Upper lobe of left lung (tissue), 6 donors: ENCODE data around the gene TRIM72. TPM values are rescaled to one million over a fixed set of nuclear protein-coding genes. Genes with fewer than 3 reads are reported as not detected.
"Not testable (repeated sequence)": the region's sequence is repeated elsewhere in the genome, so short reads cannot be mapped to it uniquely, and the experiment has no call there.

Experiments
- ATAC-seq, 2 donors: fragments of 200-7000 bp; cut with Tn5 transposase; one replicate each; pipeline ENCODE4 v1.9.1; 2022; ENCODE audit warnings: mild to moderate bottlenecking in 2 of 2, moderate library complexity in 2 of 2; ENCODE audit not compliant: low FRiP score in 2 of 2
- DNase-seq, 2 donors: peaks; one replicate each; pipeline ENCODE4 v3.0.0-alpha.2; 2019 to 2020
- H3K27ac ChIP-seq, 4 donors: fragments of 200-600 bp; sonication (generic); one replicate each; pipeline ENCODE4 v1.5.1; 2016 to 2019
- H3K27me3 ChIP-seq, 4 donors: fragments of 200-600 bp; sonication (generic); one replicate each; pipeline ENCODE4 v1.5.1; 2017 to 2019
- H3K36me3 ChIP-seq, 4 donors: fragments of 200-600 bp; sonication (generic); one replicate each; pipeline ENCODE4 v1.5.1; 2016 to 2019
- H3K4me1 ChIP-seq, 4 donors: fragments of 200-600 bp; sonication (generic); one replicate each; pipeline ENCODE4 v1.5.1; 2018 to 2019
- H3K4me3 ChIP-seq, 4 donors: fragments of 200-600 bp; sonication (generic); one replicate each; pipeline ENCODE4 v1.5.1; 2017 to 2019; ENCODE audit warnings: mild to moderate bottlenecking in 2 of 4, moderate library complexity in 1 of 4
- H3K9me3 ChIP-seq, 4 donors: fragments of 200-600 bp; sonication (generic); one replicate each; pipeline ENCODE4 v1.5.1; 2018 to 2019
- CTCF ChIP-seq, 6 experiments: fragments of 450-650 bp in 4 of 6; fragments of 200-600 bp in 2 of 6; sonication (generic) in 2 of 6; IDR thresholded peaks; one replicate each; pipeline ENCODE4 v1.5.1; 2016 to 2019; ENCODE audit warnings: antibody characterized with exemption in 6 of 6
- EP300 ChIP-seq, 4 donors: sonication (generic); formaldehyde crosslinking; IDR thresholded peaks; one replicate each; pipeline ENCODE4 v1.5.1; 2017; ENCODE audit warnings: antibody characterized with exemption in 4 of 4, control low read depth in 2 of 4
- POLR2A ChIP-seq, 4 donors: fragments of 450-650 bp; IDR thresholded peaks; one replicate each; pipeline ENCODE4 v1.5.1; 2016 to 2017; ENCODE audit warnings: antibody characterized with exemption in 4 of 4, mild to moderate bottlenecking in 2 of 4
- POLR2AphosphoS5 ChIP-seq, 2 donors: sonication (generic); formaldehyde crosslinking; IDR thresholded peaks; one replicate each; pipeline ENCODE4 v1.5.1; 2017; ENCODE audit warnings: antibody characterized with exemption in 2 of 2
- WGBS, 2 donors: methylation state at CpG; one replicate each; pipeline ENCODE4 v1.1.5; 2017 to 2018; 5-methylcytosine and 5-hydroxymethylcytosine counted together
- small RNA-seq, 4 donors: library from RNA; depleted of rRNA; stranded (forward); fragments of <200 nt; gene quantifications; one replicate each; pipeline ENCODE3, GENCODE V24; 2016
- total RNA-seq, 6 donors: library from RNA; depleted of rRNA in 4 of 6; stranded (reverse); fragments of >200 nt in 4 of 6; gene quantifications; one replicate each; pipeline versions ENCODE4 v1.1.0 to v1.2.1, GENCODE V29; 2016 to 2021
- donor health status: DM: no; HTN: no; CAD: no; lungs with moderate emphysema.
- donor health status: DM: no; HTN: yes; CAD: no; lungs with severe emphysema.

Gene TRIM72
- total RNA-seq, 6 donors from 2014 or later = 0.27 TPM; not detected in 5

DNA sequence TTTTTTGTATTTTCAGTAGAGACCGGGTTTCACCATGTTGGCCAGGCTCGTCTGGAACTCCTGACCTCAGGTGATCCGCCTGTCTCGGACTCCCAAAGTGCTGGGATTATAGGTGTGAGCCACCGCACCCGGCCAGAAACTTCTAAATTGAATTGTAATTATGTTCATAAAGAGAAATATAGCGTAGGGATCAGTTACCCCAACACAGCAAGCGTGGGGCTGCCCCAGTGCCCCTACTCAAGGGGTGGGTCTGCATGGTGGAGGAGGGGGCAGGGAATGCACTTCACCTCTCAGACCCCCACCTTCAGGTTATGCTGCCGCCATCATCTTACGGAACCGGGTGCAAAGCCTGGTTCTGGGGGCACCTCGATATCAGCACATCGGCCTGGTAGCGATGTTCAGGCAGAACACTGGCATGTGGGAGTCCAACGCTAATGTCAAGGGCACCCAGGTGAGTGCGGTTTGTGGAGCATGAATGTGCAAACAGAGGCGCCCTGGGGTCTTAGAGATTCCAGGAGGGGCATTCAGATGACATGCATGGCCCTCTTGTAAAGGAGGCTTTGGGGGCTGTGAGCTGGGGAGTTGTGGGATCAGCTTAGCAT is 63.8 kb downstream of the TRIM72 start:
- ATAC-seq (peak in 1 of 2 donors; percentile 57), DNase-seq (no peak)
- Histone ChIP-seq H3K27ac (no peak overlapping the region), H3K4me1 (no peaks in the 10 kb centered on the region), H3K27me3 (no peaks in the 10 kb centered on the region), H3K36me3 (peaks cover 0 to 4% (median 0%) of the 10 kb centered on the region in 4 donors), H3K9me3 (no peaks in the 10 kb centered on the region), H3K4me3 (no peak overlapping the region)
- no peak for TF ChIP-seq POLR2A (IDR thresholded peaks at IDR 0.05)
- TF ChIP-seq CTCF (IDR thresholded peaks at IDR 0.05) = no peak
- no peak for TF ChIP-seq EP300 (IDR thresholded peaks at IDR 0.05)
- no peak for TF ChIP-seq POLR2AphosphoS5 (IDR thresholded peaks at IDR 0.05)
- WGBS, 2 donors = 89 to 94% methylated on average over 13 to 17 of the region's 17 CpGs

GRCh38 chr16:31278853-31279252 is 64.9 kb downstream of the TRIM72 start:
- not testable (repeated sequence) for ATAC-seq, H3K27me3 ChIP-seq, H3K9me3 ChIP-seq, DNase-seq, H3K27ac ChIP-seq, H3K4me1 ChIP-seq, H3K4me3 ChIP-seq, H3K36me3 ChIP-seq
- WGBS, 2 donors = 89 to 93% methylated on average over 4 of the region's 4 CpGs

Small RNA genes within 50 kb of the gene (small RNA-seq; reads per million reads assigned to genes)
- gene AC009088.4 (0 reads per million in 4 donors), gene NDUFA3P6 (0 reads per million in 4 donors)

Other genes starting within 250 kb of the TRIM72 start
- gene HSD3B7, start 228.9 kb upstream of the TRIM72 start, total RNA-seq = 10 to 100 TPM; 10.5 to 38.8 (median 21.3) TPM
- gene STX1B, start 203.5 kb upstream of the TRIM72 start, total RNA-seq = 1 to 10 TPM in 2 of 6 donors, under 1 TPM in 4; 0.30 to 2.1 (median 0.51) TPM
- gene STX4, start 180.6 kb upstream of the TRIM72 start, total RNA-seq = 100 to 1,000 TPM in 3 of 6 donors, 10 to 100 TPM in 3; 44.8 to 168 (median 96.3) TPM
- 10 to 100 TPM in 4 of 6 donors, 1 to 10 TPM in 2; 8.4 to 21.0 (median 11.4) TPM for gene ZNF668, start 139.9 kb upstream of the TRIM72 start, total RNA-seq
- 10 to 100 TPM; 16.7 to 40.9 (median 23.2) TPM for gene ZNF646, start 139.7 kb upstream of the TRIM72 start, total RNA-seq
- 1 to 10 TPM in 5 of 6 donors, under 1 TPM in 1; 0.91 to 8.4 (median 3.0) TPM for gene PRSS53, start 125.2 kb upstream of the TRIM72 start, total RNA-seq
- 100 to 1,000 TPM in 1 of 6 donors, 10 to 100 TPM in 5; 37.7 to 105 (median 61.4) TPM for gene VKORC1, start 119.3 kb upstream of the TRIM72 start, total RNA-seq
- 10 to 100 TPM; 23.2 to 64.4 (median 39.3) TPM for gene BCKDK, start 105.7 kb upstream of the TRIM72 start, total RNA-seq
- 100 to 1,000 TPM in 1 of 6 donors, 10 to 100 TPM in 5; 73.9 to 144 (median 83.6) TPM for gene KAT8, start 96.5 kb upstream of the TRIM72 start, total RNA-seq
- gene PRSS8, start 78.4 kb upstream of the TRIM72 start, total RNA-seq = 100 to 1,000 TPM in 3 of 6 donors, 10 to 100 TPM in 3; 59.7 to 155 (median 109) TPM
- gene PRSS36, start 64.1 kb upstream of the TRIM72 start, total RNA-seq = 10 to 100 TPM in 2 of 6 donors, 1 to 10 TPM in 4; 1.4 to 61.8 (median 5.6) TPM
- 100 to 1,000 TPM in 3 of 6 donors, 10 to 100 TPM in 3; 65.7 to 258 (median 145) TPM for gene FUS, start 34.0 kb upstream of the TRIM72 start, total RNA-seq
- 100 to 1,000 TPM in 1 of 6 donors, 10 to 100 TPM in 5; 44.0 to 103 (median 83.7) TPM for gene PYCARD, start 11.4 kb upstream of the TRIM72 start, total RNA-seq
- gene PYDC1, start 3.0 kb downstream of the TRIM72 start, total RNA-seq = not detected
- 10 to 100 TPM; 12.3 to 65.2 (median 40.9) TPM for gene ITGAM, start 45.9 kb downstream of the TRIM72 start, total RNA-seq
- gene ITGAX, start 141.1 kb downstream of the TRIM72 start, total RNA-seq = 100 to 1,000 TPM in 4 of 6 donors, 10 to 100 TPM in 2; 24.0 to 318 (median 134) TPM
- under 1 TPM in 3 of 6 donors, not detected in 3; 0.15 to 0.69 (median 0.52) TPM for gene ITGAD, start 179.2 kb downstream of the TRIM72 start, total RNA-seq
- gene COX6A2, start 214.2 kb downstream of the TRIM72 start, total RNA-seq = not detected
- gene ZNF843, start 228.7 kb downstream of the TRIM72 start, total RNA-seq = 1 to 10 TPM in 1 of 6 donors, under 1 TPM in 4, not detected in 1; 0.30 to 1.0 (median 0.77) TPM
- gene ARMC5, start 245.4 kb downstream of the TRIM72 start, total RNA-seq = 10 to 100 TPM in 5 of 6 donors, 1 to 10 TPM in 1; 6.6 to 18.9 (median 16.2) TPM